Naive thymus-derived CD4-positive, alpha-beta T cell (primary cell): Measurements from ENCODE around the gene SUPT6H. TPM values are rescaled to one million over a fixed set of nuclear protein-coding genes. Genes with fewer than 3 reads are reported as not detected.
A peak's percentile ranks its signal among the peaks of the same experiment; 100 is the strongest.
"Not testable (repeated sequence)": the region's sequence is repeated elsewhere in the genome, so short reads cannot be mapped to it uniquely, and the experiment has no call there.

Experiments
- ATAC-seq: fragments of 150-1000 bp; cut with Tn5 transposase; 2 replicates; pipeline ENCODE4 v1.10.0; 2021; ENCODE audit warnings: mild to moderate bottlenecking, moderate library complexity
- CTCF ChIA-PET: fragments of 350-600 bp; sonication (Branson Sonifier 250); formaldehyde crosslinking; loops from one replicate; lab custom pipeline; 2021; ENCODE audit warnings: antibody characterized with exemption; lab: Charles Lee
- POLR2A ChIA-PET: fragments of 350-600 bp; sonication (Branson Sonifier 250); formaldehyde crosslinking; loops from one replicate; lab custom pipeline; 2021; ENCODE audit warnings: antibody characterized with exemption, inconsistent platforms; lab: Charles Lee
- DNase-seq, 9 donors: peaks; one replicate each; pipeline versions ENCODE4 v3.0.0 to v3.0.0-alpha.2; 2020 to 2022; ENCODE audit warnings: mixed read lengths in 1 of 9
- H3K27ac ChIP-seq: one replicate; pipeline ENCODE4 v1.7.0; 2013; ENCODE audit warnings: mild to moderate bottlenecking, low read depth, low read length, moderate library complexity
- H3K27me3 ChIP-seq, 2 donors: one replicate each; pipeline ENCODE4 v1.7.0; 2013; ENCODE audit warnings: low read length in 2 of 2, mild to moderate bottlenecking in 2 of 2, moderate library complexity in 2 of 2; ENCODE audit not compliant: control insufficient read depth in 2 of 2, insufficient read depth in 2 of 2
- H3K36me3 ChIP-seq, 3 experiments: 1 replicate in 2 of 3; 2 replicates in 1 of 3; pipeline ENCODE4 v1.7.0; 2013; ENCODE audit warnings: low read length in 3 of 3, mild to moderate bottlenecking in 3 of 3, moderate library complexity in 1 of 3; ENCODE audit not compliant: insufficient read depth in 3 of 3, control insufficient read depth in 2 of 3
- H3K4me1 ChIP-seq, 2 donors: one replicate each; pipeline ENCODE4 v1.7.0; 2013; ENCODE audit warnings: low read length in 2 of 2, mild to moderate bottlenecking in 2 of 2, moderate library complexity in 1 of 2; ENCODE audit not compliant: control insufficient read depth in 2 of 2, insufficient read depth in 2 of 2
- H3K4me3 ChIP-seq: 2 replicates; pipeline ENCODE4 v1.7.0; 2013; ENCODE audit warnings: mild to moderate bottlenecking, low read length
- H3K9me3 ChIP-seq, 3 experiments: 1 replicate in 2 of 3; 2 replicates in 1 of 3; pipeline ENCODE4 v1.7.0; 2013; ENCODE audit warnings: low read length in 3 of 3; ENCODE audit not compliant: control insufficient read depth in 2 of 3
- H3K27ac Mint-ChIP-seq, 9 donors: one replicate each; pipeline ENCODE4 v1.8.0; 2020 to 2022; ENCODE audit warnings: mixed read lengths in 9 of 9, mild to moderate bottlenecking in 8 of 9, moderate library complexity in 5 of 9, inconsistent platforms in 2 of 9
- H3K27me3 Mint-ChIP-seq, 5 donors: one replicate each; pipeline ENCODE4 v1.8.0; 2021 to 2022; ENCODE audit warnings: mixed read lengths in 5 of 5, mild to moderate bottlenecking in 1 of 5
- H3K36me3 Mint-ChIP-seq, 5 donors: one replicate each; pipeline ENCODE4 v1.8.0; 2020 to 2022; ENCODE audit warnings: mixed read lengths in 5 of 5, mild to moderate bottlenecking in 3 of 5, inconsistent platforms in 1 of 5
- H3K4me1 Mint-ChIP-seq, 7 donors: one replicate each; pipeline ENCODE4 v1.8.0; 2020 to 2022; ENCODE audit warnings: mixed read lengths in 7 of 7, mild to moderate bottlenecking in 3 of 7, inconsistent platforms in 1 of 7
- H3K4me3 Mint-ChIP-seq, 10 donors: one replicate each; pipeline ENCODE4 v1.8.0; 2020 to 2022; ENCODE audit warnings: mild to moderate bottlenecking in 10 of 10, mixed read lengths in 10 of 10, moderate library complexity in 6 of 10, inconsistent platforms in 2 of 10
- H3K9me3 Mint-ChIP-seq, 11 donors: one replicate each; pipeline ENCODE4 v1.8.0; 2020 to 2022; ENCODE audit warnings: mixed read lengths in 11 of 11, mild to moderate bottlenecking in 4 of 11, inconsistent platforms in 1 of 11, moderate library complexity in 1 of 11
- intact Hi-C, 2 donors: fragments of 100-400 bp; cut with micrococcal nuclease; formaldehyde crosslinking; loops; one replicate each; pipeline ENCODE4 v1.15.1; 2023
- polyA plus RNA-seq, 2 donors: library from polyadenylated mRNA; unstranded; fragments of 300-500 nt; fragmentation: Illumina TruSeq; gene quantifications; one replicate each; pipeline ENCODE4 v1.2.3, GENCODE V29; 2021
- total RNA-seq, 6 experiments: library from RNA in 5 of 6; stranded (reverse) in 5 of 6; gene quantifications; 1 replicate in 5 of 6; 2 replicates in 1 of 6; pipeline ENCODE4 v1.2.3 and lab custom pipeline; 2021 to 2026

Gene SUPT6H
- total and polyA plus RNA-seq, 7 experiments from 2014 or later, result 9.8 to 132 (median 92.9) TPM

DNA sequence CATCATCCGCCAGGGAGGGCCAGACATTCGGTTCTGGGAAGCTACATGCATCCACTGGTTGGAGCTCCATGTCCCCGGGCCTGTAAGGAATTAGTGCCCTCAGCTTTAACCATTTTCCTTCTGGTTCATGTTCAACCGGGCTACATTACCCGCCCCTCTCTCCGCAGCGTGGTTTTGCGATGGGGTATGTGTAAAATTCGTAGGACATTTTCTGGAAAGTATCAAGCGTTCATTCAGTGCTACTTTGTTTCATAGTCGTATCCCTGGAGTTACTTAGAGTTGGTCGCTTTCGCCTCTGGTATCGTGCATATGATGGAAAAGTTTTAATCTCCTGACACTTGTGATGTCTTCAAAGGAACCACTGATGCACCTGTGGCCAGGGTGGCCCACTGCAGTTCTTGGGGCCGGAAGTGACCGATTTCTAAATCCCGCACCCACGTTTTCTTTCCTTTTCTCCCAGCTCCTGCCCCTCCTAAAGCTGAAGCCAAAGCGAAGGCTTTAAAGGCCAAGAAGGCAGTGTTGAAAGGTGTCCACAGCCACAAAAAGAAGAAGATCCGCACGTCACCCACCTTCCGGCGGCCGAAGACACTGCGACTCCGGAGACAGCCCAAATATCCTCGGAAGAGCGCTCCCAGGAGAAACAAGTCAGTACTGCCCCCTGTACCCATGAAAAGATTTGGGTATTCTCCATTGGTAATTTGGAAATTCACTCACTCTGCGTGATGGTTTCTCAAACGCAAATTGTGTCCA, 58.4 kb downstream of the SUPT6H start:
- Histone ChIP-seq H3K4me3 (peak overlapping the region; percentile 82), H3K4me1 (peaks cover 31 to 37% of the 10 kb centered on the region in 2 donors), H3K9me3 (no peaks in the 10 kb centered on the region), H3K27ac (peak overlapping the region; percentile 82), H3K27me3 (no peaks in the 10 kb centered on the region), H3K36me3 (peaks cover 20 to 36% (median 32%) of the 10 kb centered on the region in 3 experiments)
- Mint-ChIP-seq H3K27me3 (peaks cover 0 to 21% (median 3%) of the 10 kb centered on the region in 5 donors), H3K4me1 (peaks cover 17 to 74% (median 56%) of the 10 kb centered on the region in 7 donors), H3K27ac (peak overlapping the region; percentile 97 to 99 (median 98)), H3K9me3 (peaks cover 0 to 2% (median 0%) of the 10 kb centered on the region in 11 donors), H3K4me3 (peak overlapping the region; percentile 94 to 99 (median 98)), H3K36me3 (peaks cover 4 to 42% (median 23%) of the 10 kb centered on the region in 5 donors)
- ATAC-seq, result no peak
- DNase-seq, result peak in 1 of 9 donors; percentile 30
- CTCF ChIA-PET, result interaction anchor here (0.6 to 10.6 kb wide), 8 partner anchors 28 to 572 kb away, joined by 3 to 331 read pairs (median 4); partner anchors contain the start of genes PHF12 and TRAF4
- POLR2A ChIA-PET, result interaction anchor here (0.5 to 4.8 kb wide), 31 partner anchors 8 to 574 kb away, joined by 3 to 96 read pairs (median 4); partner anchors contain the start of genes BLTP2, FAM222B, IFT20 and NEK8
- intact Hi-C loops, result loop anchor here in 1 of 2 donors (10.0 kb wide), 1 partner anchor 424 kb away; no protein-coding TSS in a partner anchor

DNA sequence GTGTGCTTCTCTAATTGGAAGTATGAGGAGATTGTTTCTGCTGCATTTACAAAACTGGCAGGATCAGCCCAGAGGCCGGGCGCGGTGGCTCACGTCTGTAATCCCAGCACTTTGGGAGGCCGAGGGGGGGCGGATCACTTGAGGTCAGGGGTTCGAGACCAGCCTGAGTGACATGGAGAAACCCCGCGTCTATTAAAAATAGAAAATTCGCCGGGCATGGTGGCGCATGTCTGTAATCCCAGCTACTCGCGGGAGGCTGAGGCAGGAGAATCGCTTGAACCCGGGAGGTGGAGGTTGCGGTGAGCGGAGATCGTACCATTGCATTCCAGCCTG, 59.0 kb downstream of the SUPT6H start:
- H3K27me3 ChIP-seq, ATAC-seq, DNase-seq, H3K9me3 ChIP-seq, H3K9me3 Mint-ChIP-seq: not testable (repeated sequence)
- Histone ChIP-seq H3K4me3 (peak overlapping the region; percentile 82), H3K27ac (peak overlapping the region; percentile 82), H3K4me1 (peaks cover 36 to 40% of the 10 kb centered on the region in 2 donors), H3K36me3 (peaks cover 20 to 36% (median 32%) of the 10 kb centered on the region in 3 experiments)
- Mint-ChIP-seq H3K4me3 (peak overlapping the region; percentile 94 to 99 (median 98)), H3K27ac (peak overlapping the region; percentile 97 to 99 (median 98)), H3K4me1 (peaks cover 20 to 71% (median 61%) of the 10 kb centered on the region in 7 donors), H3K27me3 (peaks cover 0 to 15% (median 0%) of the 10 kb centered on the region in 5 donors), H3K36me3 (peaks cover 4 to 42% (median 23%) of the 10 kb centered on the region in 5 donors)
- POLR2A ChIA-PET, result interaction anchor here (0.6 to 4.8 kb wide), 15 partner anchors 7 to 230 kb away, joined by 3 to 96 read pairs (median 8); partner anchors contain the start of genes BLTP2, FAM222B, NEK8 and PHF12
- CTCF ChIA-PET, result interaction anchor here (0.7 to 10.6 kb wide), 3 partner anchors 27 to 571 kb away, joined by 3 to 331 read pairs (median 4); partner anchors contain the start of gene TRAF4
- intact Hi-C loops, result loop anchor here in 1 of 2 donors (10.0 kb wide), 1 partner anchor 424 kb away; no protein-coding TSS in a partner anchor

- no peaks in the 10 kb centered on the region for H3K27me3 ChIP-seq
- DNase-seq (no peak), ATAC-seq (no peak)
- H3K9me3 ChIP-seq, result no peaks in the 10 kb centered on the region
- Mint-ChIP-seq H3K27me3 (peaks cover 0 to 14% (median 0%) of the 10 kb centered on the region in 5 donors), H3K9me3 (peaks cover 0 to 2% (median 0%) of the 10 kb centered on the region in 11 donors), H3K36me3 (peaks cover 4 to 42% (median 23%) of the 10 kb centered on the region in 5 donors), H3K4me1 (peaks cover 23 to 75% (median 73%) of the 10 kb centered on the region in 7 donors), H3K4me3 (peak overlapping the region in 8 of 10 donors; percentile 25 to 99 (median 64)), H3K27ac (peak overlapping the region in 4 of 9 donors; percentile 23 to 57 (median 45))
- H3K36me3 ChIP-seq, result peaks cover 20 to 36% (median 32%) of the 10 kb centered on the region in 3 experiments
- no peak overlapping the region for H3K4me3 ChIP-seq
- CTCF ChIA-PET, result interaction anchor here (0.5 to 10.6 kb wide), 2 partner anchors 26 to 43 kb away, joined by 3 to 331 read pairs; partner anchors contain the start of gene TRAF4
- intact Hi-C loops, result loop anchor here in 1 of 2 donors (10.0 kb wide), 1 partner anchor 422 kb away; no protein-coding TSS in a partner anchor
- POLR2A ChIA-PET, result interaction anchor here (0.9 to 4.8 kb wide), 4 partner anchors 11 to 228 kb away, joined by 5 to 96 read pairs (median 34); partner anchors contain the start of genes PHF12 and PROCA1
- peaks cover 36 to 47% of the 10 kb centered on the region in 2 donors for H3K4me1 ChIP-seq
- peak overlapping the region; percentile 82 for H3K27ac ChIP-seq
These were observed 60.6 kb downstream of the SUPT6H start for GRCh38 chr17:28722417-28723158.

DNA sequence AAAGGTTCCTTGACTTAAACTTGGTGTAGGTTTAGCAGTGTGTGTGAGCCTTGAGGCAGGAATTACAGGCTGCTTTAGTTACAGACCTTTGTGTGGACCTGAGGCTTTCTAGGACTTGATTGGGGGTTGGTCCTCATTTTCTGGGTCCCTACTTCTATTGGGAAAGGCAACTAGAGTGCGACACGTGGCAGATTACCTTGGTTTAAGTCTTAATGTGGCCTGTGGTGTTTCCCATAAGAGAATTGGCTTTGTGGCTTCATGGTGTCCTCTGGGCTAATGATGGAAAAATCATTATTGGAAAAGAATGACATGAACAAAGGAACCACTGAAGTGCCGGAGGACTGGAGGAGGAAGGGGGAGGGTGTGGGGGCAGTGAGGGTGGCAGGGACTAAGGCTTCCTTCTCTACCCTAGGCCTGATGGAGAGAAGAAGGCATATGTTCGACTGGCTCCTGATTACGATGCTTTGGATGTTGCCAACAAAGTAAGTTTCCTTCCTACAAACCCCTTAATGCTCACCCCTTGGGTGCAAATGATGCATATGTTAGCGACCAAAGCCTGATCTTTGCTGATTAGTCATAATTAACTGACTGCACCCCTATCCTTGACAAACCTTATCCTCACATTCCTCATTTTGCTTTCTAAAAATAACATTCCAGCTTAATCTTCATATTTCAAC, 61.3 kb downstream of the SUPT6H start:
- peaks cover 4 to 42% (median 23%) of the 10 kb centered on the region in 5 donors for H3K36me3 Mint-ChIP-seq
- intact Hi-C loops, result loop anchor here in 1 of 2 donors (10.0 kb wide), 1 partner anchor 422 kb away; no protein-coding TSS in a partner anchor
- peak overlapping the region; percentile 3 to 71 (median 24) for H3K4me3 Mint-ChIP-seq
- H3K4me3 ChIP-seq, result no peak overlapping the region
- ATAC-seq (no peak), DNase-seq (no peak)
- peaks cover 0 to 8% (median 0%) of the 10 kb centered on the region in 5 donors for H3K27me3 Mint-ChIP-seq
- H3K27me3 ChIP-seq, result no peaks in the 10 kb centered on the region
- peaks cover 36 to 49% of the 10 kb centered on the region in 2 donors for H3K4me1 ChIP-seq
- peak overlapping the region in 7 of 9 donors; percentile 24 to 70 (median 59) for H3K27ac Mint-ChIP-seq
- POLR2A ChIA-PET, result interaction anchor here (0.7 to 6.1 kb wide), 3 partner anchors 12 to 174 kb away, joined by 3 to 35 read pairs (median 5); partner anchors contain the start of genes FLOT2 and PROCA1
- H3K36me3 ChIP-seq, result peaks cover 20 to 36% (median 32%) of the 10 kb centered on the region in 3 experiments
- H3K9me3 ChIP-seq, result no peaks in the 10 kb centered on the region
- H3K9me3 Mint-ChIP-seq, result peaks cover 0 to 2% (median 0%) of the 10 kb centered on the region in 11 donors
- peaks cover 24 to 78% (median 74%) of the 10 kb centered on the region in 7 donors for H3K4me1 Mint-ChIP-seq
- CTCF ChIA-PET, result interaction anchor here (10.6 kb wide), 1 partner anchor 25 kb away, joined by 331 read pairs; the partner anchor contains the start of gene TRAF4
- H3K27ac ChIP-seq, result peak overlapping the region; percentile 82

DNA sequence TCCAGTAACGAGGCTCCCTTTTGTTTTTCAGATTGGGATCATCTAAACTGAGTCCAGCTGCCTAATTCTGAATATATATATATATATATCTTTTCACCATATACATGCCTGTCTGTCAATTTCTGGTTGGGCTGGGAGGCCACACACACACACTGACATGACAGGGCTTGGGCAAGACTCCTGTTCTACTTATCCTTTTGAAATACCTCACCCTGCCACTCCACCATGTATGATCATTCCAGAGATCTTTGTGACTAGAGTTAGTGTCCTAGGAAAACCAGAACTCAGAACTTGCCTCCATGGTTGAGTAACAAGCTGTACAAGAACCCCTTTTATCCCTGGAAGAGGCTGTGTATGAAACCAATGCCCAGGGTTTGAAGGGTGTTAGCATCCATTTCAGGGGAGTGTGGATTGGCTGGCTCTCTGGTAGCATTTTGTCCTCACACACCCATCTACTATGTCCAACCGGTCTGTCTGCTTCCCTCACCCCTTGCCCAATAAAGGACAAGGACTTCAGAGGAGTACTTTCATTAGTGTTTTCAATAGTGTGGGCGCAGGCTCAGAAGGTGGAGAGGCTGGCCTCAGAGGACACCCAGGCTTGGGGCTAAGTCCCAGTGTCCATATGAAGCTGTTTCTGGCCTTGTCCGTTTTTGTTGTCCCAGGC, 62.0 kb downstream of the SUPT6H start:
- intact Hi-C loops, result loop anchor here in 1 of 2 donors (10.0 kb wide), 1 partner anchor 421 kb away; no protein-coding TSS in a partner anchor

More for the DNA sequence above, 62.0 kb downstream of the SUPT6H start:
- not testable (repeated sequence) for H3K4me3 ChIP-seq, H3K9me3 Mint-ChIP-seq, DNase-seq, H3K9me3 ChIP-seq, H3K27me3 ChIP-seq, H3K27ac ChIP-seq, H3K27me3 Mint-ChIP-seq, ATAC-seq
- Mint-ChIP-seq H3K4me1 (peaks cover 21 to 76% (median 72%) of the 10 kb centered on the region in 7 donors), H3K27ac (peak overlapping the region in 7 of 9 donors; percentile 23 to 88 (median 69)), H3K36me3 (peaks cover 4 to 42% (median 23%) of the 10 kb centered on the region in 5 donors), H3K4me3 (peak overlapping the region in 9 of 10 donors; percentile 37 to 96 (median 80))
- POLR2A ChIA-PET, result interaction anchor here (0.5 to 9.2 kb wide), 7 partner anchors 12 to 1997 kb away, joined by 3 to 269 read pairs (median 5); partner anchors contain the start of genes FLOT2, PROCA1, SDF2 and SUPT6H
- Histone ChIP-seq H3K4me1 (peaks cover 36 to 50% of the 10 kb centered on the region in 2 donors), H3K36me3 (peaks cover 20 to 39% (median 32%) of the 10 kb centered on the region in 3 experiments)
- CTCF ChIA-PET, result interaction anchor here (10.6 kb wide), 1 partner anchor 24 kb away, joined by 331 read pairs; the partner anchor contains the start of gene TRAF4
